MCF 10A (cell line): ENCODE results near the gene ZNRD2. TPM values are rescaled to one million over a fixed set of nuclear protein-coding genes. Genes with fewer than 3 reads are reported as not detected.

ENCODE experiments used
- BruUV-seq: library from RNA; stranded (reverse); fragments of 400-500 nt; replicated peaks from 2 replicates; lab custom pipeline; 2021; lab: Mats Ljungman, UMichigan
- CTCF ChIA-PET: fragments of 300-600 bp; sonication (Branson Sonifier 250); formaldehyde crosslinking; extraction: SDS; loops from one replicate; lab custom pipeline; 2021; ENCODE audit warnings: antibody characterized with exemption, inconsistent platforms; lab: Yijun Ruan, JAX
- POLR2A ChIA-PET: fragments of 300-600, 350-650 bp; sonication (Branson Sonifier 250); formaldehyde crosslinking; extraction: SDS; loops from one replicate; lab custom pipeline; 2020; ENCODE audit warnings: antibody characterized with exemption, inconsistent platforms; lab: Yijun Ruan, JAX
- DNase-seq: peaks from one replicate; pipeline ENCODE4 v3.0.0-alpha.2; 2018; ENCODE audit not compliant: unreplicated experiment
- H3K27ac Mint-ChIP-seq: one replicate; pipeline ENCODE4 v1.8.0; 2022; ENCODE audit warnings: mild to moderate bottlenecking, low read depth, mixed read lengths; ENCODE audit not compliant: unreplicated experiment
- H3K27me3 Mint-ChIP-seq: one replicate; pipeline ENCODE4 v1.8.0; 2022; ENCODE audit warnings: mixed read lengths; ENCODE audit not compliant: insufficient read depth, unreplicated experiment
- H3K36me3 Mint-ChIP-seq: one replicate; pipeline ENCODE4 v1.8.0; 2022; ENCODE audit warnings: mild to moderate bottlenecking, moderate library complexity, mixed read lengths; ENCODE audit not compliant: insufficient read depth, unreplicated experiment
- H3K4me1 Mint-ChIP-seq: one replicate; pipeline ENCODE4 v1.8.0; 2022; ENCODE audit warnings: mixed read lengths; ENCODE audit not compliant: insufficient read depth, unreplicated experiment
- H3K4me3 Mint-ChIP-seq: one replicate; pipeline ENCODE4 v1.8.0; 2022; ENCODE audit warnings: mild to moderate bottlenecking, moderate library complexity, mixed read lengths; ENCODE audit not compliant: unreplicated experiment
- H3K9me3 Mint-ChIP-seq: one replicate; pipeline ENCODE4 v1.8.0; 2022; ENCODE audit warnings: mixed read lengths; ENCODE audit not compliant: unreplicated experiment
- CTCF ChIP-seq: fragments of 200-600 bp; IDR thresholded peaks from one replicate; pipeline ENCODE4 v1.8.0; 2022; ENCODE audit warnings: antibody characterized with exemption, mild to moderate bottlenecking; ENCODE audit not compliant: unreplicated experiment
- intact Hi-C: fragments of 100-400 bp; cut with micrococcal nuclease; formaldehyde crosslinking; loops from 2 replicates; pipeline ENCODE4 v1.14.1; 2022
- total RNA-seq: library from RNA; stranded (reverse); gene quantifications from 2 replicates; pipeline ENCODE4 v1.2.3, GENCODE V29; 2022

Gene ZNRD2
- total RNA-seq, 1 experiment from 2014 or later = 65.4 TPM

- no peak for TF ChIP-seq CTCF
- no peaks in the 10 kb centered on the region for H3K9me3 Mint-ChIP-seq
- peaks cover 10% of the 10 kb centered on the region for H3K36me3 Mint-ChIP-seq
- no peak for DNase-seq
- peaks cover 5% of the 10 kb centered on the region for H3K4me1 Mint-ChIP-seq
- ChIA-PET POLR2A (interaction anchor here (0.6 to 1.6 kb wide), 3 partner anchors 18 to 414 kb away, joined by 3 to 4 read pairs (median 3); no protein-coding TSS in a partner anchor), CTCF (interaction anchor here (1.0 to 2.0 kb wide), 3 partner anchors 15 to 28 kb away, joined by 3 to 7 read pairs (median 3); no protein-coding TSS in a partner anchor)
- intact Hi-C loops = no loop called here
- BruUV-seq = no TSS peak
- H3K27me3 Mint-ChIP-seq = no peaks in the 10 kb centered on the region
- no peak overlapping the region for H3K27ac Mint-ChIP-seq
- no peak overlapping the region for H3K4me3 Mint-ChIP-seq
Measured at GRCh38 chr11:65595131-65595530, 24.9 kb downstream of the ZNRD2 start.

- H3K36me3 Mint-ChIP-seq = peaks cover 10% of the 10 kb centered on the region
- TF ChIP-seq CTCF = no peak
- ChIA-PET POLR2A (interaction anchor here (0.6 to 1.6 kb wide), 4 partner anchors 19 to 413 kb away, joined by 3 to 4 read pairs (median 3); no protein-coding TSS in a partner anchor), CTCF (interaction anchor here (1.0 to 2.0 kb wide), 4 partner anchors 8 to 29 kb away, joined by 3 to 7 read pairs (median 4); no protein-coding TSS in a partner anchor)
- no peaks in the 10 kb centered on the region for H3K27me3 Mint-ChIP-seq
- BruUV-seq = no TSS peak
- no peaks in the 10 kb centered on the region for H3K9me3 Mint-ChIP-seq
- H3K27ac Mint-ChIP-seq = no peak within 1 kb of the TSS
- intact Hi-C loops = no loop called here
- no peak within 1 kb of the TSS for H3K4me3 Mint-ChIP-seq
- no peak for DNase-seq
- H3K4me1 Mint-ChIP-seq = peaks cover 5% of the 10 kb centered on the region
Measured at GRCh38 chr11:65595543-65596281, 25.4 kb downstream of the ZNRD2 start, which contains the start of gene KCNK7. Gene KCNK7, minus strand, starts transcription at chr11:65595800. Its CDS starts 28 bp downstream, at chr11:65595772.

GRCh38 chr11:65596520-65596919 is 26.2 kb downstream of the ZNRD2 start:
- intact Hi-C loops = no loop called here
- BruUV-seq = no TSS peak
- ChIA-PET POLR2A (interaction anchor here (0.7 to 1.6 kb wide), 3 partner anchors 19 to 30 kb away, joined by 3 to 4 read pairs (median 3); no protein-coding TSS in a partner anchor), CTCF (interaction anchor here (0.6 to 1.1 kb wide), 3 partner anchors 8 to 26 kb away, joined by 3 to 4 read pairs (median 3); partner anchors contain the start of gene ZNRD2)
- Mint-ChIP-seq H3K27me3 (no peaks in the 10 kb centered on the region), H3K9me3 (no peaks in the 10 kb centered on the region), H3K36me3 (peaks cover 10% of the 10 kb centered on the region), H3K4me3 (no peak overlapping the region), H3K27ac (no peak overlapping the region), H3K4me1 (peaks cover 5% of the 10 kb centered on the region)
- no peak for TF ChIP-seq CTCF
- no peak for DNase-seq

GRCh38 chr11:65598258-65598699 is 28.0 kb downstream of the ZNRD2 start:
- no peak for TF ChIP-seq CTCF
- no peaks in the 10 kb centered on the region for H3K9me3 Mint-ChIP-seq
- POLR2A ChIA-PET = no interaction called here
- H3K4me3 Mint-ChIP-seq = no peak overlapping the region
- BruUV-seq = no TSS peak
- DNase-seq = no peak
- peaks cover 10% of the 10 kb centered on the region for H3K36me3 Mint-ChIP-seq
- intact Hi-C loops = no loop called here
- CTCF ChIA-PET = interaction anchor here (1.2 kb wide), 1 partner anchor 11 kb away, joined by 3 read pairs; no protein-coding TSS in a partner anchor
- H3K4me1 Mint-ChIP-seq = peaks cover 1% of the 10 kb centered on the region
- H3K27ac Mint-ChIP-seq = no peak overlapping the region
- no peaks in the 10 kb centered on the region for H3K27me3 Mint-ChIP-seq
